Neuron (in vitro differentiated cells): ENCODE measurements around the gene UNKL.
A peak's percentile ranks its signal among the peaks of the same experiment; 100 is the strongest.

Source experiments
- H2AFZ ChIP-seq: one replicate; pipeline ENCODE4 v1.6.1; 2013; ENCODE audit warnings: low read depth, mild to moderate bottlenecking, inconsistent platforms, low read length, moderate library complexity
- H3K27me3 ChIP-seq: one replicate; pipeline ENCODE4 v1.6.1; 2013; ENCODE audit warnings: low read length; ENCODE audit not compliant: insufficient read depth
- H3K36me3 ChIP-seq: one replicate; pipeline ENCODE4 v1.6.1; 2013; ENCODE audit warnings: low read length; ENCODE audit not compliant: insufficient read depth
- H3K4me1 ChIP-seq: one replicate; pipeline ENCODE4 v1.6.1; 2013; ENCODE audit warnings: low read length; ENCODE audit not compliant: insufficient read depth
- H3K4me3 ChIP-seq: 2 replicates; pipeline ENCODE4 v1.5.1; 2013; ENCODE audit warnings: mild to moderate bottlenecking, low read length, moderate library complexity
- H3K9me3 ChIP-seq: one replicate; pipeline ENCODE4 v1.6.1; 2013; ENCODE audit warnings: low read length

Gene UNKL

GRCh38 chr16:1351215-1351581, 63.3 kb downstream of the UNKL start:
- H3K9me3 ChIP-seq: no peaks in the 10 kb centered on the region

GRCh38 chr16:1350691-1351090, 63.8 kb downstream of the UNKL start:
- H3K9me3 ChIP-seq: no peaks in the 10 kb centered on the region
- H3K4me1 ChIP-seq: peaks cover 18% of the 10 kb centered on the region
- H3K36me3 ChIP-seq: peaks cover 27% of the 10 kb centered on the region
- no peak overlapping the region for H2AFZ ChIP-seq
- no peaks in the 10 kb centered on the region for H3K27me3 ChIP-seq
- H3K4me3 ChIP-seq: peak overlapping the region; percentile 81

More at GRCh38 chr16:1351215-1351581, 63.3 kb downstream of the UNKL start:
- H2AFZ ChIP-seq: peak overlapping the region; percentile 13
- H3K36me3 ChIP-seq: peaks cover 27% of the 10 kb centered on the region
- H3K4me1 ChIP-seq: peaks cover 18% of the 10 kb centered on the region
- H3K4me3 ChIP-seq: peak overlapping the region; percentile 81
- no peaks in the 10 kb centered on the region for H3K27me3 ChIP-seq

- H3K4me1 ChIP-seq: peaks cover 18% of the 10 kb centered on the region
- H3K36me3 ChIP-seq: peaks cover 27% of the 10 kb centered on the region
- H3K27me3 ChIP-seq: no peaks in the 10 kb centered on the region
- H3K4me3 ChIP-seq: no peak overlapping the region
- H2AFZ ChIP-seq: no peak overlapping the region
- H3K9me3 ChIP-seq: no peaks in the 10 kb centered on the region
These were observed 64.6 kb downstream of the UNKL start for GRCh38 chr16:1349951-1350350.

DNA sequence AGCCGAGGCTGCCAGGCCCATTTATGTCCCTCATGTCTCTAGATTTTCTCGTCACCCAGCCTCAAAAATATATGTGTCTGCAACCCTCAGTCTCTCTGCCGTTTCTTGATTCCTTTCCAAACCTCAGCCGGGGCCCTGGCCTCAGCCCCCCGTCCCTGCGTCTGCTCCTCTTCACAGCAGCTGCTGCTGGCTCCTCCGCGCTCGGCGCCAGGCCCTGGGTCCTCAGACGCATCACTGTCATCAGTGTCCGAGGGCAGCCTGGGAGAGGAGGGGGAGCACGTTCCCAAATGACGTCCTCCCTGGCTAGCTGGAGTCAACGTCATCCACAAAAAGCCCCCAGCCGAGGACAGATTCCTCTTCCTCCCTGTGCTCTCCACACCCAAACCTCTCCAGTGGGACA, 65.2 kb downstream of the UNKL start:
- H3K4me1 ChIP-seq: peaks cover 18% of the 10 kb centered on the region
- peaks cover 27% of the 10 kb centered on the region for H3K36me3 ChIP-seq
- no peak overlapping the region for H2AFZ ChIP-seq
- no peaks in the 10 kb centered on the region for H3K27me3 ChIP-seq
- H3K4me3 ChIP-seq: no peak overlapping the region
- H3K9me3 ChIP-seq: no peaks in the 10 kb centered on the region

DNA sequence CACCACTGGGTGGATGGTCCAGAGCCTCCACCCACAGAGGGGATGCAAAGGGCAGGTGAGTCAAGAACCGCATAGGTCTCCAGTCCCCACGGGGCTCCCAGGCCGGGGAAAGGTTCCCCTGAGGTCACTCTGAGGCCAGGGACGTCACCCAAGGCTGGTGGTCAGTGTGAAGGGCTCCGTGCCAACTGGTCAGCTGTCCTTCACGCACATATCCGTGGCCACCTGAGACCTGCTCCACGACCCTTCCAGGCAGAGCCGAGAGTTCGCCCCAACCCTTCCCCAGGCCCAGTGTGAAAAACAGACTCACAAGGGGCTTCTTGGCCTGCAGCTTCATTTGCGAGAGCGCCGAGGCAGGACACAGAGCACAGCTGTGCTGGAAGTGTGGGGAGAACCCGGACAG, 65.6 kb downstream of the UNKL start:
- no peaks in the 10 kb centered on the region for H3K9me3 ChIP-seq
- H2AFZ ChIP-seq: no peak overlapping the region
- peaks cover 18% of the 10 kb centered on the region for H3K4me1 ChIP-seq
- H3K4me3 ChIP-seq: no peak overlapping the region
- H3K27me3 ChIP-seq: no peaks in the 10 kb centered on the region
- peaks cover 27% of the 10 kb centered on the region for H3K36me3 ChIP-seq

GRCh38 chr16:1348441-1348840, 66.1 kb downstream of the UNKL start:
- H3K4me3 ChIP-seq: no peak overlapping the region
- H2AFZ ChIP-seq: no peak overlapping the region
- H3K36me3 ChIP-seq: peaks cover 27% of the 10 kb centered on the region
- H3K4me1 ChIP-seq: peaks cover 18% of the 10 kb centered on the region
- no peaks in the 10 kb centered on the region for H3K9me3 ChIP-seq
- H3K27me3 ChIP-seq: no peaks in the 10 kb centered on the region

- Histone ChIP-seq H2AFZ (no peak overlapping the region), H3K4me1 (peaks cover 15% of the 10 kb centered on the region), H3K36me3 (peaks cover 27% of the 10 kb centered on the region), H3K4me3 (no peak overlapping the region), H3K27me3 (no peaks in the 10 kb centered on the region), H3K9me3 (no peaks in the 10 kb centered on the region)
These were observed 66.5 kb downstream of the UNKL start for GRCh38 chr16:1347962-1348361.

DNA sequence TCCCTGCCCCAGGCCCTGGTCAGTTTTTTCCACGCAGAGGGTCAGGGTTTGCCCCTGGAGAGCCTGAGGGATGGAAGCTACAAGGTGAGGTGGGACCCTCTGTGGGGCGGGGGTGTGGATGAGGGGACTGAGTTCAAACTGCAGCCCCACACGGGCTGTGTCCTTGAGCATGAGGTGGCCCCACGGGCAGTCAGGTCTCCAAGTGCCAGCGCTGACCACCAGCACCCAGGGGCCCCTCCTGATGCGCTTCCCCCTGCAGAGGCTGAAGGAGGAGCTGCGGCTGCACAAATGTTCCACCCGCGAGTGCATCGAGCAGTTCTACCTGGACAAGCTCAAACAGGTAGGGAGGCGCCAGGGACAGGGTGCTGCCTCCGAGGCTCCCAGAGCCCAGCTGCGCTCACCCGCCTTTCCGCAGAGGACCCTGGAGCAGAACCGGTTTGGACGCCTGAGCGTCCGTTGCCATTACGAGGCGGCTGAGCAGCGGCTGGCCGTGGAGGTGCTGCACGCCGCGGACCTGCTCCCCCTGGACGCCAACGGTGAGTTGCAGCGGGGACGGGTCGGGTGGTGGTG, 67.1 kb downstream of the UNKL start:
- peaks cover 27% of the 10 kb centered on the region for H3K36me3 ChIP-seq
- H2AFZ ChIP-seq: no peak overlapping the region
- H3K4me3 ChIP-seq: no peak overlapping the region
- H3K4me1 ChIP-seq: peaks cover 11% of the 10 kb centered on the region
- H3K27me3 ChIP-seq: no peaks in the 10 kb centered on the region
- H3K9me3 ChIP-seq: no peaks in the 10 kb centered on the region

GRCh38 chr16:1346422-1347285, 67.8 kb downstream of the UNKL start:
- H3K27me3 ChIP-seq: no peaks in the 10 kb centered on the region
- no peak overlapping the region for H3K4me3 ChIP-seq
- H3K36me3 ChIP-seq: peaks cover 31% of the 10 kb centered on the region
- H3K9me3 ChIP-seq: no peaks in the 10 kb centered on the region
- H3K4me1 ChIP-seq: peaks cover 10% of the 10 kb centered on the region
- no peak overlapping the region for H2AFZ ChIP-seq

DNA sequence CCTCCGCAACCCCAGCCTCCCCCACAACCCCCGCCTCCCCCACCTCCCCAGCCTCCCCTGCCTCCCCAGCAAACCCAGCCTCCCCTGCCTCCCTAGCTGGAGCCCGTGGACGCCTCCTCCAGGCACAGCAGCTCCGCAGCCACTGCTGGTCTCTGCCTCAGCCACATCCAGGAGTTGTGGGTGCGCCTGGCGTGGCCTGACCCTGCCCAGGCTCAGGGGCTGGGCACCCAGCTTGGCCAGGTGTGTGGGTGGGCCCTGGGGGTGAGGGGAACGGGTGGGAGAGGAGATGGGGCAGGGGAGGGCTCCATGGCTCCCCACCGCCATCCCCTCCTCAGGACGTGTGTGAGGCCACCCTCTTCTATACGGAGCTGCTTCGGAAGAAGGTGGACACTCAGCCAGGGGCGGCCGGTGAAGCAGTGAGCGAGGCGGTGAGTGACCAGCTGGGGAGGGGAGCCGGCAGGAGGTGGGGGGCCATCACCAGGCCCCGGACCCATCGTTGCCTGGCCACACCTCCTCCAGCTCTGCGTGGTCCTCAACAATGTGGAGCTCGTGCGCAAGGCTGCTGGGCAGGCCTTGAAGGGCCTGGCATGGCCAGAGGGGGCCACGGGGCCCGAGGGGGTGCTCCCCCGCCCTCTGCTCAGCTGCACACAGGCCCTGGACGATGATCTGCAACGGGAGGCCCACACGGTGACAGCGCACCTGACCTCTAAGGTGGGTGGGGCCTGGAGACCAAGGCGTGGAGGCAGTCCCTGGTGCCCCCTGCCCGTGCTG, 68.7 kb downstream of the UNKL start:
- Histone ChIP-seq H2AFZ (no peak overlapping the region), H3K4me3 (no peak overlapping the region), H3K4me1 (peaks cover 6% of the 10 kb centered on the region), H3K36me3 (peaks cover 38% of the 10 kb centered on the region), H3K9me3 (no peaks in the 10 kb centered on the region), H3K27me3 (no peaks in the 10 kb centered on the region)

- Histone ChIP-seq H3K4me3 (no peak overlapping the region), H3K36me3 (peaks cover 33% of the 10 kb centered on the region), H3K4me1 (no peaks in the 10 kb centered on the region), H3K27me3 (no peaks in the 10 kb centered on the region), H2AFZ (no peak overlapping the region), H3K9me3 (no peaks in the 10 kb centered on the region)
These were observed 69.4 kb downstream of the UNKL start for GRCh38 chr16:1345087-1345486.

DNA sequence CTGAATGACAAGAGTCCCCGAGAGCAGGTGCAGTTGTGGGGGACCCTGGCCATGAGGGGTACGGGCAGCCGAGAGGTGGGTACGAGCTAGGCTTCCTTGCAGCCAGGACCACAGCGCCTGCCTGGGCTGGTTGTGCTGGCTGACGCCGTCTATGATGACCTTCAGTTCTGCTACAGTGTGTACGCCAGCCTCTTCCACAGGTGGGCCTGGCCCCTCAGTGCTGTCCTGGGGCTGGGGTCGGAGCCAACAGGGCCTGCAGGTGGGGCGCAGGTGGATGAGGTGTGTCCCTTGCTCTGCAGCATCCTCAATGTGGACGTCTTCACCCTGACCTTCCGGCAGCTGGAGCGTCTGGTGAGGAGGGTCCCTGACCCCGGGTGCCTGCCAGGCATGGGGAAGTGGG, 70.0 kb downstream of the UNKL start:
- peaks cover 28% of the 10 kb centered on the region for H3K36me3 ChIP-seq
- no peaks in the 10 kb centered on the region for H3K27me3 ChIP-seq
- H3K9me3 ChIP-seq: no peaks in the 10 kb centered on the region
- H2AFZ ChIP-seq: no peak overlapping the region
- H3K4me1 ChIP-seq: no peaks in the 10 kb centered on the region
- no peak overlapping the region for H3K4me3 ChIP-seq
